ENCODE measurements around the gene TTLL7.

The TTLL7 gene

DNA sequence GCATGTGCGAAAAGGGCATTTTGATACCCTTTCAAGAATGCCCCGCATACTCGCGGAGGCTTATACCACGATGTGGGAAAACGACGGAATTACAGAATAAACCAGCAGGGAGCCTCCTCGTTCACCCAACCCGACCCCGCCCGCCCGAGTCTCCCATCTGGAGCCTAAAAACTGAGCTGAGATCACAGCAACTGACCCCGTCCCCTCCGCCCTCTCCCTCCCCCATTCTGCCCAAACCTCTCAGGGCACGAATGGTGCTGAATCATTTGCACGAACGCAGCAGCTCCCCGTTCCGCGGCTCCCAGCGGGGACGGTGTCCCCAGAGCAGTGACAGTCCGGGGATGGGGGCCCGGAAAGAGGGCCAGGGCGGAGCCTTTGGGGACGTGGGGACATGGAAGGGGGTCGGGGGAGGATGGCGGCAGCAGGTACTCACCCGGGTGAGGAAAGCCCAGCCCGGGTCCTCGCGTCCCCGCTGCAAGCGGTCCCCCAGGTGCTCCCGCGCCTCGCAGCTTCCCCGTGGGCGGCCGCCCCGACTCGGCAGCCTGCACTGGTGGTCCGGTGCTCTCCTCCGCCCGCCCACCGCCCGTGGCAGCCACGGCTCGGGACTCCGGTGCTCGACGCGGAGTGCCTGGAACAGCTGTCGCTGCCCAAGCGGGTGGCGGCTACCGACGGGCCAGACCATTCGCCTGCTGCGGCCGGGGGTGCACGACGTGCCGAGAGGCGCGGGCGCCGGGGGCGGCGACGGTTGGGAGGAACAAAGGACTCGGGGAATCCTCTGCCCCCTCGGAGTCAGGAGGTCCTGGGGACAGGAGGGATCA lies at the start of gene TTLL7:
TSS of gene TTLL7 (minus strand) at position 635 of the 818 bp plus-strand sequence. CDS start 46,921 bp downstream, outside the sequence.
- H3K9me2 ChIP-seq (replicated peaks; ENCODE audit: insufficient read depth, low read length), result no peaks in the 10 kb centered on the region
- no peaks in the 10 kb centered on the region for H4K20me1 ChIP-seq (ENCODE audit: insufficient read depth, low read length)
- no peaks in the 10 kb centered on the region for H3K27me3 ChIP-seq (replicated peaks; ENCODE audit: insufficient read depth, low read length)
- H3K9me3 ChIP-seq (replicated peaks; ENCODE audit: insufficient read depth, low read length), result no peaks in the 10 kb centered on the region
- TF ChIP-seq, protein P1, sequence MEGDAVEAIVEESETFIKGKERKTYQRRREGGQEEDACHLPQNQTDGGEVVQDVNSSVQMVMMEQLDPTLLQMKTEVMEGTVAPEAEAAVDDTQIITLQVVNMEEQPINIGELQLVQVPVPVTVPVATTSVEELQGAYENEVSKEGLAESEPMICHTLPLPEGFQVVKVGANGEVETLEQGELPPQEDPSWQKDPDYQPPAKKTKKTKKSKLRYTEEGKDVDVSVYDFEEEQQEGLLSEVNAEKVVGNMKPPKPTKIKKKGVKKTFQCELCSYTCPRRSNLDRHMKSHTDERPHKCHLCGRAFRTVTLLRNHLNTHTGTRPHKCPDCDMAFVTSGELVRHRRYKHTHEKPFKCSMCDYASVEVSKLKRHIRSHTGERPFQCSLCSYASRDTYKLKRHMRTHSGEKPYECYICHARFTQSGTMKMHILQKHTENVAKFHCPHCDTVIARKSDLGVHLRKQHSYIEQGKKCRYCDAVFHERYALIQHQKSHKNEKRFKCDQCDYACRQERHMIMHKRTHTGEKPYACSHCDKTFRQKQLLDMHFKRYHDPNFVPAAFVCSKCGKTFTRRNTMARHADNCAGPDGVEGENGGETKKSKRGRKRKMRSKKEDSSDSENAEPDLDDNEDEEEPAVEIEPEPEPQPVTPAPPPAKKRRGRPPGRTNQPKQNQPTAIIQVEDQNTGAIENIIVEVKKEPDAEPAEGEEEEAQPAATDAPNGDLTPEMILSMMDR (IDR thresholded peaks at IDR 0.05; ENCODE audit: low read length), result no peak
- TF ChIP-seq EZH2phosphoT487 (IDR thresholded peaks at IDR 0.05; ENCODE audit: low read length) (no peak), EZH2 (optimal IDR thresholded peaks at IDR 0.05; ENCODE audit: low read depth, low read length) (no peak)
- peak; percentile 57 for DNase-seq
- no peaks in the 10 kb centered on the region for H3K36me3 ChIP-seq (replicated peaks; ENCODE audit: insufficient read depth, low read length)
- peak within 1 kb of the TSS; percentile 53; the same call in 1 of the 2 replicates for H2AFZ ChIP-seq (ENCODE audit: low read length)
- H3K4me1 ChIP-seq (ENCODE audit: low read length), result peaks cover 37% of the 10 kb centered on the region; the same call in 1 of the 2 replicates
- peak within 1 kb of the TSS; percentile 80 for H3K4me3 ChIP-seq (ENCODE audit: low read length)
- H3K4me2 ChIP-seq (ENCODE audit: low read depth, low read length), result peak within 1 kb of the TSS; percentile 68
- peaks cover 22% of the 10 kb centered on the region; the same call in 1 of the 2 replicates for H3K79me2 ChIP-seq (ENCODE audit: low read length)
- peak within 1 kb of the TSS; percentile 69; the same call in 1 of the 2 replicates for H3K27ac ChIP-seq (ENCODE audit: low read length)
- peak within 1 kb of the TSS; percentile 94 for H3K9ac ChIP-seq (ENCODE audit: low read length)
- no peaks in the 10 kb centered on the region for H3F3A ChIP-seq (ENCODE audit: insufficient read depth, low read length)

- TF ChIP-seq, protein P1 (IDR thresholded peaks at IDR 0.05; ENCODE audit: low read length), result no peak
- TF ChIP-seq EZH2 (optimal IDR thresholded peaks at IDR 0.05; ENCODE audit: low read depth, low read length) (no peak), EZH2phosphoT487 (IDR thresholded peaks at IDR 0.05; ENCODE audit: low read length) (no peak)
- no peak for DNase-seq
- H3K79me2 ChIP-seq (ENCODE audit: low read length), result no peaks in the 10 kb centered on the region
Measured at GRCh38 chr1:84042461-84042860, 43.5 kb upstream of the TTLL7 start.

GRCh38 chr1:84037758-84038611 lies 39.1 kb upstream of the TTLL7 start:
- Histone ChIP-seq H3K27me3 (replicated peaks; ENCODE audit: insufficient read depth, low read length) (no peaks in the 10 kb centered on the region), H3K27ac (ENCODE audit: low read length) (no peak overlapping the region), H3K36me3 (replicated peaks; ENCODE audit: insufficient read depth, low read length) (no peaks in the 10 kb centered on the region), H4K20me1 (ENCODE audit: insufficient read depth, low read length) (no peaks in the 10 kb centered on the region), H3K4me3 (ENCODE audit: low read length) (no peak overlapping the region), H3K4me2 (ENCODE audit: low read depth, low read length) (no peak overlapping the region), H3K9me3 (replicated peaks; ENCODE audit: insufficient read depth, low read length) (no peaks in the 10 kb centered on the region), H3K9me2 (replicated peaks; ENCODE audit: insufficient read depth, low read length) (no peaks in the 10 kb centered on the region), H3K79me2 (ENCODE audit: low read length) (no peaks in the 10 kb centered on the region), H3F3A (ENCODE audit: insufficient read depth, low read length) (no peaks in the 10 kb centered on the region), H3K9ac (ENCODE audit: low read length) (no peak overlapping the region), H2AFZ (ENCODE audit: low read length) (no peak overlapping the region), H3K4me1 (ENCODE audit: low read length) (no peaks in the 10 kb centered on the region)
- TF ChIP-seq, protein P1 (IDR thresholded peaks at IDR 0.05; ENCODE audit: low read length), result no peak
- TF ChIP-seq EZH2 (optimal IDR thresholded peaks at IDR 0.05; ENCODE audit: low read depth, low read length), result no peak
- TF ChIP-seq EZH2phosphoT487 (IDR thresholded peaks at IDR 0.05; ENCODE audit: low read length), result no peak
- DNase-seq, result no peak

More at GRCh38 chr1:84042461-84042860, 43.5 kb upstream of the TTLL7 start:
- H3K9ac ChIP-seq (ENCODE audit: low read length), result no peak overlapping the region
- H3K9me3 ChIP-seq (replicated peaks; ENCODE audit: insufficient read depth, low read length), result no peaks in the 10 kb centered on the region
- no peaks in the 10 kb centered on the region for H3F3A ChIP-seq (ENCODE audit: insufficient read depth, low read length)
- H3K36me3 ChIP-seq (replicated peaks; ENCODE audit: insufficient read depth, low read length), result no peaks in the 10 kb centered on the region
- H3K27me3 ChIP-seq (replicated peaks; ENCODE audit: insufficient read depth, low read length), result no peaks in the 10 kb centered on the region
- no peak overlapping the region for H3K4me2 ChIP-seq (ENCODE audit: low read depth, low read length)
- no peaks in the 10 kb centered on the region for H4K20me1 ChIP-seq (ENCODE audit: insufficient read depth, low read length)
- H3K4me1 ChIP-seq (ENCODE audit: low read length), result no peaks in the 10 kb centered on the region
- no peaks in the 10 kb centered on the region for H3K9me2 ChIP-seq (replicated peaks; ENCODE audit: insufficient read depth, low read length)
- no peak overlapping the region for H2AFZ ChIP-seq (ENCODE audit: low read length)
- no peak overlapping the region for H3K27ac ChIP-seq (ENCODE audit: low read length)
- H3K4me3 ChIP-seq (ENCODE audit: low read length), result no peak overlapping the region
